ENCODE data around the gene NCBP3.

The NCBP3 gene

DNA sequence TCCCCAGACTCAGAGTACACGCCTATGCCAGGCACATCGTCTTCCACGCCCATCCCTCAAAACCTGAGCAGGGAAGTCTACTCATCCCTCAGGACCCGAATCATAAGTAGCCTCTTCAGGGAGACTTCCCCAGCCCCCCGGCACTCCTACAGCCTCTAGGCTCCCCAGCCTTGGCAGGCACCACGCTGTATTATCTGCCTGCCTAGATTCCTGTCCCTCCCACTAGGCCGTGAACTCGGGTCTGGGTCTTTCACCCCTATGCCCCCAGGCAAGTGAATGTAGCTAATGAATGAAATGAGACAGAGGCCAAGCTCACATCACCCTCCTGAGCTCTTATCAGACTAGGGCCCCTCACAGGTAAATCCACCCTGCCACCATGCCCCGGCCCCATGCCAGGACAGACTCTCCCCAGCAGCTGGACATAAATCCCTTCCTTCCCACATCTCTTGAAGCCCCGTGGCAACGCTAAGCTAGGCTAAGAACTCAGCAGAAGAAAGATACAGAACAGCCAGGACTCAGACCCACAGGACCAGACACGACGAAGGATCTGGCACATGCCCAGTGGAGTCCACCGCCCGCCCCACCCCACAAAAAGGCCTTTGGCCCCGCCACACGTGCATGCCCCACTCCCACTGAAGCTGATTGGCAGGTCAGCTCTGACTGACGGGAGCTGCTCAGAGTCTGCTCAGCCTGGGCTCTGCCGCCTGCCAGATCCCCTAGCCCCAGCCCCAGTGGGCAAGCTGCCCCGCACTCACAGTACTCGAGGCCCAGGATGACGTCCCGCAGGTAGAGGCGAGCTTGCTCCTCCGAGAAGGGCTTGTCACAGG is 33.8 kb upstream of the NCBP3 start:
- Histone ChIP-seq H3K4me2 (ENCODE audit: low read length) (no peak overlapping the region), H3K36me3 (ENCODE audit: control insufficient read depth in 1 of 2, insufficient read depth in 2 of 2, low read length in 2 of 2) (no peaks in the 10 kb centered on the region), H3K18ac (ENCODE audit: low read length) (no peak overlapping the region), H2BK5ac (ENCODE audit: low read depth, low read length, poor library complexity) (no peak overlapping the region), H4K8ac (ENCODE audit: low read depth, low read length) (no peak overlapping the region), H2AFZ (ENCODE audit: insufficient read depth, low read length, poor library complexity) (no peak overlapping the region), H3K79me1 (ENCODE audit: low read length) (no peaks in the 10 kb centered on the region), H2BK120ac (ENCODE audit: insufficient read depth, low read length, poor library complexity) (no peak overlapping the region), H2BK12ac (ENCODE audit: low read length) (no peak overlapping the region), H3K4me3 (ENCODE audit: low read depth, low read length) (no peak overlapping the region), H4K91ac (ENCODE audit: low read depth, low read length) (no peak overlapping the region), H3K9me3 (ENCODE audit: insufficient read depth, low read depth, low read length) (no peaks in the 10 kb centered on the region), H3K79me2 (ENCODE audit: control insufficient read depth, insufficient read depth, low read length, poor library complexity) (no peaks in the 10 kb centered on the region), H4K12ac (ENCODE audit: low read depth, low read length) (no peak overlapping the region), H3K23ac (ENCODE audit: low read length) (no peak overlapping the region), H2AK5ac (ENCODE audit: low read length) (no peak overlapping the region), H3K27me3 (ENCODE audit: insufficient read depth, low read length) (no peaks in the 10 kb centered on the region), H3K4ac (ENCODE audit: low read depth, low read length) (no peak overlapping the region), H3K9ac (ENCODE audit: low read length) (no peak overlapping the region), H3K4me1 (ENCODE audit: control insufficient read depth in 1 of 2, insufficient read depth in 2 of 2, low read length in 2 of 2) (no peaks in the 10 kb centered on the region), H3K14ac (ENCODE audit: low read length) (no peak overlapping the region), H3K27ac (ENCODE audit: low read depth, low read length) (no peak overlapping the region)
- no CpG with 5 or more reads among the region's 25 CpGs for WGBS (ENCODE audit: extremely low coverage, insufficient coverage, insufficient read length)
- no peak for DNase-seq

DNA sequence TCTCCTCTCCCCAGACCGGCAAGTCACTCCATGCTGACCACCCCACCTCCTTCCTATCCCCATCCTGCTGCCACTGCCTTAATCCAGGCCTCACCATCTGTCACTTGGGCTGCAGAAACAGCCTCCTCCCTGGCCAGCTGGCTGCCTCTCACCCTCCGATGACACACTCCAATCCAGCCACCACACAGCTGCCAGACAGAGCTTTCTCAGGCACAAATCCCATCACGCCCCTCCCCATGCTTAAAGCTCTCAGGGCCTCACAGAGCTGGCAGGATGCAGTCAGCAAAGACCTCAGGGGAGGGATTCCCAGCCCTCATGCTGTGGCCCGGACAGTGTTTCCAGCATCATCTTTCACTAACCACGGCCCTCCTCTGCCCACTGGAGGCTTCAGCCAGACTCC is 33.1 kb upstream of the NCBP3 start:
- Histone ChIP-seq H2BK120ac (ENCODE audit: insufficient read depth, low read length, poor library complexity) (no peak overlapping the region), H4K12ac (ENCODE audit: low read depth, low read length) (no peak overlapping the region), H3K14ac (ENCODE audit: low read length) (no peak overlapping the region), H3K79me1 (ENCODE audit: low read length) (no peaks in the 10 kb centered on the region), H3K9ac (ENCODE audit: low read length) (no peak overlapping the region), H4K91ac (ENCODE audit: low read depth, low read length) (no peak overlapping the region), H3K27me3 (ENCODE audit: insufficient read depth, low read length) (no peaks in the 10 kb centered on the region), H3K36me3 (ENCODE audit: control insufficient read depth in 1 of 2, insufficient read depth in 2 of 2, low read length in 2 of 2) (no peaks in the 10 kb centered on the region), H2BK5ac (ENCODE audit: low read depth, low read length, poor library complexity) (no peak overlapping the region), H4K8ac (ENCODE audit: low read depth, low read length) (no peak overlapping the region), H2BK12ac (ENCODE audit: low read length) (no peak overlapping the region), H3K79me2 (ENCODE audit: control insufficient read depth, insufficient read depth, low read length, poor library complexity) (no peaks in the 10 kb centered on the region), H3K23ac (ENCODE audit: low read length) (no peak overlapping the region), H3K4ac (ENCODE audit: low read depth, low read length) (no peak overlapping the region), H3K4me2 (ENCODE audit: low read length) (no peak overlapping the region), H2AK5ac (ENCODE audit: low read length) (no peak overlapping the region), H3K27ac (ENCODE audit: low read depth, low read length) (no peak overlapping the region), H2AFZ (ENCODE audit: insufficient read depth, low read length, poor library complexity) (no peak overlapping the region), H3K4me3 (ENCODE audit: low read depth, low read length) (peak overlapping the region; percentile 41), H3K18ac (ENCODE audit: low read length) (no peak overlapping the region), H3K9me3 (ENCODE audit: insufficient read depth, low read depth, low read length) (no peaks in the 10 kb centered on the region), H3K4me1 (ENCODE audit: control insufficient read depth in 1 of 2, insufficient read depth in 2 of 2, low read length in 2 of 2) (no peaks in the 10 kb centered on the region)
- no peak for DNase-seq
- WGBS (ENCODE audit: extremely low coverage, insufficient coverage, insufficient read length): no CpG with 5 or more reads among the region's 5 CpGs

DNA sequence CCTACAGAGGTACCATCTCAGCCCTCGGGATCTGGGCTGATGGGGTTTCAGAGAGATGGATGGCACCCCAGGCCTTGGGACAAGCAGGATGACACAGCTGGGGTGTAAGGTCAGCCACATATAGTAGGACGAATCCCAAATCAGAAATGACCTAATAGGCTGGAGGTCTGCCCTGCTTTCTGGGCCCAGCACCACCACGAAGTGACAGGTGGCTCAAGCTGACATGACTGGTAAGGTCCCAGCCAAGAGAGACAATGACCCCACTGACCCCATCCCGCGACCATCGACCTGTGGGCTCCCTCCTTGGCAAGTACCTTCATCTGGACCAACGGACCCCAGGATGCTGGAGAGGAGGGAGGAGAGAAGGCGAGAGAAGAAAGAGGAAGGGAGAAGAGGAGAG is 31.2 kb upstream of the NCBP3 start:
- Histone ChIP-seq H3K4me3 (ENCODE audit: low read depth, low read length) (no peak overlapping the region), H4K12ac (ENCODE audit: low read depth, low read length) (no peak overlapping the region), H2AFZ (ENCODE audit: insufficient read depth, low read length, poor library complexity) (no peak overlapping the region), H3K4me2 (ENCODE audit: low read length) (no peak overlapping the region), H3K9ac (ENCODE audit: low read length) (no peak overlapping the region), H3K4ac (ENCODE audit: low read depth, low read length) (no peak overlapping the region), H3K9me3 (ENCODE audit: insufficient read depth, low read depth, low read length) (peaks cover 4% of the 10 kb centered on the region), H3K27me3 (ENCODE audit: insufficient read depth, low read length) (no peaks in the 10 kb centered on the region), H2BK5ac (ENCODE audit: low read depth, low read length, poor library complexity) (no peak overlapping the region), H4K8ac (ENCODE audit: low read depth, low read length) (no peak overlapping the region), H2AK5ac (ENCODE audit: low read length) (no peak overlapping the region), H2BK120ac (ENCODE audit: insufficient read depth, low read length, poor library complexity) (no peak overlapping the region), H3K14ac (ENCODE audit: low read length) (no peak overlapping the region), H3K27ac (ENCODE audit: low read depth, low read length) (no peak overlapping the region), H4K91ac (ENCODE audit: low read depth, low read length) (no peak overlapping the region), H3K79me2 (ENCODE audit: control insufficient read depth, insufficient read depth, low read length, poor library complexity) (no peaks in the 10 kb centered on the region), H3K23ac (ENCODE audit: low read length) (no peak overlapping the region), H2BK12ac (ENCODE audit: low read length) (no peak overlapping the region), H3K4me1 (ENCODE audit: control insufficient read depth in 1 of 2, insufficient read depth in 2 of 2, low read length in 2 of 2) (no peaks in the 10 kb centered on the region), H3K79me1 (ENCODE audit: low read length) (no peaks in the 10 kb centered on the region), H3K18ac (ENCODE audit: low read length) (no peak overlapping the region), H3K36me3 (ENCODE audit: control insufficient read depth in 1 of 2, insufficient read depth in 2 of 2, low read length in 2 of 2) (no peaks in the 10 kb centered on the region)
- DNase-seq: no peak
- WGBS (ENCODE audit: extremely low coverage, insufficient coverage, insufficient read length): no CpG with 5 or more reads among the region's 8 CpGs

DNA sequence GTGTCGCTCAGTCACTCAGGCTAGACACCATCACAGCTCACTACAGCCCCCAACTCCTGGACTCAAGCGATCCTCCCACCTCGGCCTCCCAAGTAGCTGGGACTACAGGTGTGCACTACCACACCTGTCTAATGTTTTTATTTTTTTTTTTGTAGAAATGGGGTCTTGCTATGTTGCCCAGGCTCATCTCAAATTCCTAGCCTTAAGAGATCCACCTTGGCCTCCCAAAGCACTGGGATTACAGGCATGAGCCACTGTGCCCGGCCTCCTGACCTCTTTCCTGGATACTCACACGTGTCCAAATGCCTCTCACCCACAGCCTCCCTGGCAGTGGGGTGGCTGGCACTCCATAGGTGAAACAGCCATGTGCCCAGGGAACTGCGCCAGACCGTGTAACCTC is 29.3 kb upstream of the NCBP3 start:
- Histone ChIP-seq H3K14ac (ENCODE audit: low read length) (no peak overlapping the region), H4K91ac (ENCODE audit: low read depth, low read length) (no peak overlapping the region), H3K79me2 (ENCODE audit: control insufficient read depth, insufficient read depth, low read length, poor library complexity) (no peaks in the 10 kb centered on the region), H3K23ac (ENCODE audit: low read length) (no peak overlapping the region), H3K4me2 (ENCODE audit: low read length) (no peak overlapping the region), H2BK5ac (ENCODE audit: low read depth, low read length, poor library complexity) (no peak overlapping the region), H3K27ac (ENCODE audit: low read depth, low read length) (no peak overlapping the region), H3K4ac (ENCODE audit: low read depth, low read length) (no peak overlapping the region), H3K79me1 (ENCODE audit: low read length) (no peaks in the 10 kb centered on the region), H2BK120ac (ENCODE audit: insufficient read depth, low read length, poor library complexity) (no peak overlapping the region), H4K12ac (ENCODE audit: low read depth, low read length) (no peak overlapping the region), H3K9ac (ENCODE audit: low read length) (no peak overlapping the region), H3K9me3 (ENCODE audit: insufficient read depth, low read depth, low read length) (peaks cover 4% of the 10 kb centered on the region), H2AFZ (ENCODE audit: insufficient read depth, low read length, poor library complexity) (no peak overlapping the region), H2AK5ac (ENCODE audit: low read length) (no peak overlapping the region), H2BK12ac (ENCODE audit: low read length) (no peak overlapping the region), H3K36me3 (ENCODE audit: control insufficient read depth in 1 of 2, insufficient read depth in 2 of 2, low read length in 2 of 2) (no peaks in the 10 kb centered on the region), H3K18ac (ENCODE audit: low read length) (no peak overlapping the region), H3K4me3 (ENCODE audit: low read depth, low read length) (no peak overlapping the region), H4K8ac (ENCODE audit: low read depth, low read length) (no peak overlapping the region), H3K4me1 (ENCODE audit: control insufficient read depth in 1 of 2, insufficient read depth in 2 of 2, low read length in 2 of 2) (no peaks in the 10 kb centered on the region), H3K27me3 (ENCODE audit: insufficient read depth, low read length) (no peaks in the 10 kb centered on the region)
- no CpG with 5 or more reads among the region's 7 CpGs for WGBS (ENCODE audit: extremely low coverage, insufficient coverage, insufficient read length)
- no peak for DNase-seq
